SK-N-SH (cell line): ENCODE measurements around the gene DIAPH1. TPM values are rescaled to one million over a fixed set of nuclear protein-coding genes. Genes with fewer than 3 reads are reported as not detected.
A peak's percentile ranks its signal among the peaks of the same experiment; 100 is the strongest.

Experiments used
- CTCF ChIA-PET: fragments of 300-600, 350-600 bp; formaldehyde crosslinking; extraction: SDS; loops from one replicate; lab custom pipeline; 2021; lab: Yijun Ruan, JAX
- POLR2A ChIA-PET: fragments of 350-600 bp; sonication (Branson Sonifier 250); formaldehyde crosslinking; extraction: SDS; loops from one replicate; lab custom pipeline; 2020; ENCODE audit warnings: antibody characterized with exemption, inconsistent platforms; lab: Yijun Ruan, JAX
- DNase-seq: peaks from one replicate; pipeline ENCODE4 v3.0.0; 2012
- H2AFZ ChIP-seq: fragments of 200-600 bp; sonication (generic); 2 replicates; pipeline ENCODE4 v1.8.1; 2016; ENCODE audit warnings: antibody characterized with exemption, mild to moderate bottlenecking, low read depth
- H3F3A ChIP-seq: fragments of 200-600 bp; sonication (generic); replicated peaks from 2 replicates; pipeline ENCODE3; 2016; ENCODE audit warnings: antibody characterized with exemption, mild to moderate bottlenecking; ENCODE audit not compliant: insufficient read depth
- H3K27ac ChIP-seq, 2 experiments: fragments of 200-500 bp in 1 of 2; fragments of 200-600 bp in 1 of 2; sonication (Bioruptor generic) in 1 of 2; sonication (generic), shearing (Covaris generic) in 1 of 2; 2 replicates each; pipeline versions ENCODE4 v1.5.1 to v1.6.1; 2014 to 2016; ENCODE audit warnings: low read depth in 2 of 2, inconsistent platforms in 1 of 2, low read length in 1 of 2, mild to moderate bottlenecking in 1 of 2, mixed read lengths in 1 of 2
- H3K27me3 ChIP-seq: fragments of 200-600 bp; sonication (generic), shearing (Covaris generic); 2 replicates; pipeline ENCODE4 v1.6.1; 2016; ENCODE audit warnings: mixed run types; ENCODE audit not compliant: insufficient read depth
- H3K36me3 ChIP-seq, 2 experiments: fragments of 200-500 bp in 1 of 2; fragments of 200-600 bp in 1 of 2; sonication (Bioruptor generic) in 1 of 2; sonication (generic) in 1 of 2; replicated peaks in 1 of 2; 2 replicates each; pipeline versions ENCODE3 to v1.5.1; 2014 to 2016; ENCODE audit warnings: low read length in 1 of 2, mild to moderate bottlenecking in 1 of 2; ENCODE audit not compliant: insufficient read depth in 2 of 2, control insufficient read depth in 1 of 2
- H3K4me1 ChIP-seq, 2 experiments: fragments of 200-500 bp in 1 of 2; fragments of 200-600 bp in 1 of 2; sonication (Bioruptor generic) in 1 of 2; sonication (generic), shearing (Covaris generic) in 1 of 2; 2 replicates each; pipeline versions ENCODE4 v1.5.1 to v1.6.1; 2014 to 2016; ENCODE audit warnings: low read depth in 1 of 2, low read length in 1 of 2, mixed run types in 1 of 2; ENCODE audit not compliant: insufficient read depth in 2 of 2, control insufficient read depth in 1 of 2
- H3K4me2 ChIP-seq: fragments of 200-600 bp; sonication (generic), shearing (Covaris generic); 2 replicates; pipeline ENCODE4 v1.6.1; 2017; ENCODE audit warnings: mixed run types
- H3K4me3 ChIP-seq, 2 experiments: fragments of 200-500 bp in 1 of 2; fragments of 200-600 bp in 1 of 2; sonication (Bioruptor generic) in 1 of 2; sonication (generic), shearing (Covaris generic) in 1 of 2; 2 replicates each; pipeline versions ENCODE4 v1.5.1 to v1.8.1; 2014 to 2016; ENCODE audit warnings: low read depth in 2 of 2, inconsistent platforms in 1 of 2, low read length in 1 of 2, mild to moderate bottlenecking in 1 of 2, mixed read lengths in 1 of 2, moderate library complexity in 1 of 2
- H3K79me2 ChIP-seq: fragments of 200-600 bp; sonication (generic); 2 replicates; pipeline ENCODE4 v1.8.1; 2017; ENCODE audit warnings: mild to moderate bottlenecking; ENCODE audit not compliant: insufficient read depth
- H3K9ac ChIP-seq: fragments of 200-600 bp; sonication (generic); 2 replicates; pipeline ENCODE4 v1.6.1; 2017; ENCODE audit warnings: mixed run types
- H3K9me2 ChIP-seq: fragments of 200-600 bp; sonication (generic); 2 replicates; pipeline ENCODE4 v1.6.1; 2017; ENCODE audit warnings: mixed run types
- H3K9me3 ChIP-seq: fragments of 200-600 bp; sonication (generic); 2 replicates; pipeline ENCODE4 v1.6.1; 2017; ENCODE audit warnings: mixed run types, mild to moderate bottlenecking, moderate library complexity
- H4K20me1 ChIP-seq: fragments of 200-600 bp; sonication (generic); 2 replicates; pipeline ENCODE4 v1.6.1; 2017; ENCODE audit warnings: mild to moderate bottlenecking, mixed run types; ENCODE audit not compliant: insufficient read depth
- ELF1 ChIP-seq: IDR thresholded peaks from 2 replicates; pipeline ENCODE4 v1.4.0; 2012
- EP300 ChIP-seq, 2 experiments: IDR thresholded peaks; 2 replicates each; pipeline versions ENCODE4 v1.4.0 to v1.6.1; 2012; ENCODE audit warnings: borderline replicate concordance in 1 of 2, low read depth in 1 of 2, low read length in 1 of 2
- EZH2phosphoT487 ChIP-seq: fragments of 200-600 bp; sonication (generic); IDR thresholded peaks from 2 replicates; pipeline ENCODE4 v1.6.1; 2017; ENCODE audit warnings: low read depth, mixed run types, mild to moderate bottlenecking, antibody characterized with exemption, moderate library complexity, borderline replicate concordance
- FOSL2 ChIP-seq: IDR thresholded peaks from 2 replicates; pipeline ENCODE4 v1.4.0; 2012; ENCODE audit warnings: low read depth, mild to moderate bottlenecking, moderate library complexity, borderline replicate concordance
- FOXM1 ChIP-seq: IDR thresholded peaks from 2 replicates; pipeline ENCODE4 v1.4.0; 2012; ENCODE audit warnings: low read depth, mild to moderate bottlenecking
- GABPA ChIP-seq: IDR thresholded peaks from 2 replicates; pipeline ENCODE4 v1.4.0; 2012; ENCODE audit warnings: low read depth, mild to moderate bottlenecking
- MEF2A ChIP-seq: IDR thresholded peaks from 2 replicates; pipeline ENCODE4 v1.4.0; 2012; ENCODE audit warnings: low read depth, borderline replicate concordance
- MXI1 ChIP-seq: IDR thresholded peaks from 2 replicates; pipeline ENCODE4 v1.6.1; 2012; ENCODE audit warnings: mild to moderate bottlenecking, low read depth, low read length, improper control_type of control experiment
- NFIC ChIP-seq: IDR thresholded peaks from 2 replicates; pipeline ENCODE4 v1.4.0; 2012; ENCODE audit warnings: borderline replicate concordance
- POLR2AphosphoS5 ChIP-seq: IDR thresholded peaks from 2 replicates; pipeline ENCODE4 v1.6.1; 2012; ENCODE audit warnings: low read depth, low read length
- RAD21 ChIP-seq: IDR thresholded peaks from 2 replicates; pipeline ENCODE4 v1.6.1; 2012; ENCODE audit warnings: mild to moderate bottlenecking, low read length
- RFX5 ChIP-seq: IDR thresholded peaks from 2 replicates; pipeline ENCODE4 v1.6.1; 2012; ENCODE audit warnings: mild to moderate bottlenecking, improper control_type of control experiment, low read length
- SMC3 ChIP-seq: IDR thresholded peaks from 2 replicates; pipeline ENCODE4 v1.6.1; 2012; ENCODE audit warnings: low read depth, low read length, improper control_type of control experiment
- TEAD4 ChIP-seq: IDR thresholded peaks from 2 replicates; pipeline ENCODE4 v1.4.0; 2012; ENCODE audit warnings: mild to moderate bottlenecking, borderline replicate concordance; ENCODE audit not compliant: insufficient read depth
- YY1 ChIP-seq: IDR thresholded peaks from 2 replicates; pipeline ENCODE4 v1.4.0; 2012; ENCODE audit warnings: low read depth, mild to moderate bottlenecking
- WGBS: methylation state at CpG from one replicate; pipeline ENCODE4 v1.1.6; 2017; ENCODE audit warnings: low lambda C conversion rate; 5-methylcytosine and 5-hydroxymethylcytosine counted together
- polyA plus RNA-seq, 3 experiments: library from polyadenylated mRNA; depleted of rRNA; stranded (reverse); fragments of >200 nt; gene quantifications; 2 replicates each; pipeline ENCODE4 v1.2.3, GENCODE V29; 2012
- TF ChIP-seq, protein P1 (sequence below): IDR thresholded peaks from 2 replicates; pipeline ENCODE4 v1.4.0; 2012; ENCODE audit warnings: low read depth
- TF ChIP-seq, protein P2 (sequence below): fragments of 150-350 bp; IDR thresholded peaks from 2 replicates; pipeline ENCODE4 v1.6.1; 2016; ENCODE audit warnings: mild to moderate bottlenecking, low read depth, low read length
- TF ChIP-seq, protein P3 (sequence below): IDR thresholded peaks from 2 replicates; pipeline ENCODE4 v1.6.1; 2012; ENCODE audit warnings: mild to moderate bottlenecking, low read depth, low read length, moderate library complexity
- TF ChIP-seq, protein P4 (sequence below): IDR thresholded peaks from 2 replicates; pipeline ENCODE4 v1.4.0; 2012; ENCODE audit warnings: low read depth, borderline replicate concordance

Gene DIAPH1
- polyA plus RNA-seq, 1 of the 3 experiments (the other 2 are of a cell fraction): 30.4 TPM

DNA sequence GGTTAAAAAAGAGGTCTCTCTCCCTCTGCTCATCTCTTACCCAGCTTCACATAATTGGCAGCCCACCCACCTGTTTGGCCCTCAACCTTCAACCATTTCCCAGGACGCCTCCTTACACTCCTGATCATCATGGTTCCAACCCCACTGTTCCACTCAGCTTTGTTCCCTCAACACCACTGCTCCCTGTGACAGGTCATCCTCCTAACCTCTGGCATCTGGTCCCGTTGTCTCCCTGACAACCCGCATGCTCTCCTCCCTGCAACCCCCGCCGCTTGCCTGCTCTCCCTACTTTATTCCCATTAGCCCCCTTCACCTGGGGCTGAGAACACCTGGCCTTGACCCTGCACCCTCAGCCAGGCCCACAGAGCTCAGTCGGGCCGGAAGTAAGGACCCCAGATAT, 117.0 kb downstream of the DIAPH1 start:
- Histone ChIP-seq H3K9me3 (no peaks in the 10 kb centered on the region), H3K79me2 (peaks cover 37% of the 10 kb centered on the region), H3K4me2 (no peak overlapping the region), H3K9me2 (no peaks in the 10 kb centered on the region), H3K27me3 (no peaks in the 10 kb centered on the region), H3K27ac (0 out of 4 replicates have a peak overlapping the region, but pooled peaks of 1 of the 2 experiments have one; percentile 10), H3K4me1 (peaks cover 5 to 7% of the 10 kb centered on the region in 2 experiments; a peak in 2 of 4 replicates), H3F3A (peaks cover 4% of the 10 kb centered on the region), H2AFZ (no peak overlapping the region), H3K36me3 (peaks cover 6 to 48% of the 10 kb centered on the region in 2 experiments), H3K4me3 (no peak overlapping the region), H3K9ac (no peak overlapping the region), H4K20me1 (no peaks in the 10 kb centered on the region)
- no peak for DNase-seq
- TF ChIP-seq EP300 (IDR thresholded peaks at IDR 0.05; ENCODE audit: borderline replicate concordance in 1 of 2, low read depth in 1 of 2, low read length in 1 of 2) (no peak), YY1 (no peak), SMC3 (no peak), MXI1 (no peak), GABPA (no peak), TEAD4 (no peak), MEF2A (no peak), FOXM1 (no peak), RAD21 (no peak), ELF1 (no peak), RFX5 (no peak), POLR2AphosphoS5 (no peak), EZH2phosphoT487 (no peak), NFIC (no peak), FOSL2 (no peak)
- TF ChIP-seq, protein P1, sequence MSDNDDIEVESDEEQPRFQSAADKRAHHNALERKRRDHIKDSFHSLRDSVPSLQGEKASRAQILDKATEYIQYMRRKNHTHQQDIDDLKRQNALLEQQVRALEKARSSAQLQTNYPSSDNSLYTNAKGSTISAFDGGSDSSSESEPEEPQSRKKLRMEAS: no peak
- TF ChIP-seq, protein P2, sequence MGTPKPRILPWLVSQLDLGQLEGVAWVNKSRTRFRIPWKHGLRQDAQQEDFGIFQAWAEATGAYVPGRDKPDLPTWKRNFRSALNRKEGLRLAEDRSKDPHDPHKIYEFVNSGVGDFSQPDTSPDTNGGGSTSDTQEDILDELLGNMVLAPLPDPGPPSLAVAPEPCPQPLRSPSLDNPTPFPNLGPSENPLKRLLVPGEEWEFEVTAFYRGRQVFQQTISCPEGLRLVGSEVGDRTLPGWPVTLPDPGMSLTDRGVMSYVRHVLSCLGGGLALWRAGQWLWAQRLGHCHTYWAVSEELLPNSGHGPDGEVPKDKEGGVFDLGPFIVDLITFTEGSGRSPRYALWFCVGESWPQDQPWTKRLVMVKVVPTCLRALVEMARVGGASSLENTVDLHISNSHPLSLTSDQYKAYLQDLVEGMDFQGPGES: no peak
- TF ChIP-seq, protein P3, sequence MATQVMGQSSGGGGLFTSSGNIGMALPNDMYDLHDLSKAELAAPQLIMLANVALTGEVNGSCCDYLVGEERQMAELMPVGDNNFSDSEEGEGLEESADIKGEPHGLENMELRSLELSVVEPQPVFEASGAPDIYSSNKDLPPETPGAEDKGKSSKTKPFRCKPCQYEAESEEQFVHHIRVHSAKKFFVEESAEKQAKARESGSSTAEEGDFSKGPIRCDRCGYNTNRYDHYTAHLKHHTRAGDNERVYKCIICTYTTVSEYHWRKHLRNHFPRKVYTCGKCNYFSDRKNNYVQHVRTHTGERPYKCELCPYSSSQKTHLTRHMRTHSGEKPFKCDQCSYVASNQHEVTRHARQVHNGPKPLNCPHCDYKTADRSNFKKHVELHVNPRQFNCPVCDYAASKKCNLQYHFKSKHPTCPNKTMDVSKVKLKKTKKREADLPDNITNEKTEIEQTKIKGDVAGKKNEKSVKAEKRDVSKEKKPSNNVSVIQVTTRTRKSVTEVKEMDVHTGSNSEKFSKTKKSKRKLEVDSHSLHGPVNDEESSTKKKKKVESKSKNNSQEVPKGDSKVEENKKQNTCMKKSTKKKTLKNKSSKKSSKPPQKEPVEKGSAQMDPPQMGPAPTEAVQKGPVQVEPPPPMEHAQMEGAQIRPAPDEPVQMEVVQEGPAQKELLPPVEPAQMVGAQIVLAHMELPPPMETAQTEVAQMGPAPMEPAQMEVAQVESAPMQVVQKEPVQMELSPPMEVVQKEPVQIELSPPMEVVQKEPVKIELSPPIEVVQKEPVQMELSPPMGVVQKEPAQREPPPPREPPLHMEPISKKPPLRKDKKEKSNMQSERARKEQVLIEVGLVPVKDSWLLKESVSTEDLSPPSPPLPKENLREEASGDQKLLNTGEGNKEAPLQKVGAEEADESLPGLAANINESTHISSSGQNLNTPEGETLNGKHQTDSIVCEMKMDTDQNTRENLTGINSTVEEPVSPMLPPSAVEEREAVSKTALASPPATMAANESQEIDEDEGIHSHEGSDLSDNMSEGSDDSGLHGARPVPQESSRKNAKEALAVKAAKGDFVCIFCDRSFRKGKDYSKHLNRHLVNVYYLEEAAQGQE: no peak
- TF ChIP-seq, protein P4, sequence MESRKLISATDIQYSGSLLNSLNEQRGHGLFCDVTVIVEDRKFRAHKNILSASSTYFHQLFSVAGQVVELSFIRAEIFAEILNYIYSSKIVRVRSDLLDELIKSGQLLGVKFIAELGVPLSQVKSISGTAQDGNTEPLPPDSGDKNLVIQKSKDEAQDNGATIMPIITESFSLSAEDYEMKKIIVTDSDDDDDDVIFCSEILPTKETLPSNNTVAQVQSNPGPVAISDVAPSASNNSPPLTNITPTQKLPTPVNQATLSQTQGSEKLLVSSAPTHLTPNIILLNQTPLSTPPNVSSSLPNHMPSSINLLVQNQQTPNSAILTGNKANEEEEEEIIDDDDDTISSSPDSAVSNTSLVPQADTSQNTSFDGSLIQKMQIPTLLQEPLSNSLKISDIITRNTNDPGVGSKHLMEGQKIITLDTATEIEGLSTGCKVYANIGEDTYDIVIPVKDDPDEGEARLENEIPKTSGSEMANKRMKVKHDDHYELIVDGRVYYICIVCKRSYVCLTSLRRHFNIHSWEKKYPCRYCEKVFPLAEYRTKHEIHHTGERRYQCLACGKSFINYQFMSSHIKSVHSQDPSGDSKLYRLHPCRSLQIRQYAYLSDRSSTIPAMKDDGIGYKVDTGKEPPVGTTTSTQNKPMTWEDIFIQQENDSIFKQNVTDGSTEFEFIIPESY: no peak
- CTCF ChIA-PET: interaction anchor here (1.2 to 3.9 kb wide), 4 partner anchors 11 to 56 kb away, joined by 4 to 15 read pairs (median 6); no protein-coding TSS in a partner anchor
- 88% methylated on average over 7 of the region's 7 CpGs for WGBS
- POLR2A ChIA-PET: interaction anchor here (1.0 kb wide), 1 partner anchor 12 kb away, joined by 3 read pairs; no protein-coding TSS in a partner anchor
